Left renal cortex interstitium (tissue), 4 donors: ENCODE measurements around the gene DELE1. TPM values are rescaled to one million over a fixed set of nuclear protein-coding genes. Genes with fewer than 3 reads are reported as not detected.

Experiments
- DNase-seq, 4 donors: peaks; one replicate each; pipeline ENCODE4 v3.0.0-alpha.2; 2013; ENCODE audit warnings: low read depth in 4 of 4, low spot score in 2 of 4, missing footprints in 1 of 4
- polyA plus RNA-seq, 4 donors: library from polyadenylated mRNA; unstranded; fragments of 120-200 nt; gene quantifications; one replicate each; pipeline ENCODE4 v1.2.1, GENCODE V29; 2013; ENCODE audit not compliant: insufficient read length in 4 of 4

The DELE1 gene
- polyA plus RNA-seq, 4 donors, result 99.7 to 150 (median 112) TPM

GRCh38 chr5:141986072-141986471 is 62.4 kb downstream of the DELE1 start:
- no peak for DNase-seq

GRCh38 chr5:141989720-141990119 is 66.0 kb downstream of the DELE1 start:
- no peak for DNase-seq

Other genes with a start within 250 kb of the DELE1 start
- 10 to 100 TPM; 17.6 to 25.9 (median 21.6) TPM for gene ARAP3, start 241.6 kb upstream of the DELE1 start, polyA plus RNA-seq
- 10 to 100 TPM; 19.7 to 29.1 (median 26.9) TPM for gene PCDH1, start 45.5 kb upstream of the DELE1 start, polyA plus RNA-seq
- 10 to 100 TPM; 13.2 to 17.3 (median 16.5) TPM for gene PCDH12, start 34.3 kb downstream of the DELE1 start, polyA plus RNA-seq
- gene RNF14, start 45.2 kb downstream of the DELE1 start, polyA plus RNA-seq, result 10 to 100 TPM; 52.3 to 74.8 (median 61.2) TPM
- gene GNPDA1, start 89.2 kb downstream of the DELE1 start, polyA plus RNA-seq, result 10 to 100 TPM; 60.1 to 62.8 (median 62.6) TPM
- 100 to 1,000 TPM; 101 to 147 (median 134) TPM for gene NDFIP1, start 184.9 kb downstream of the DELE1 start, polyA plus RNA-seq